Posterior cingulate gyrus (tissue), 11 donors: Measurements from ENCODE around the gene C4orf36.

Experiments used
- DNase-seq, 10 donors: peaks; one replicate each; pipeline versions ENCODE4 v3.0.0 to v3.0.0-alpha.2; 2020 to 2021; ENCODE audit warnings: mixed read lengths in 3 of 10
- intact Hi-C: fragments of 100-400 bp; cut with DNase I; formaldehyde crosslinking; loops from one replicate; pipeline ENCODE4 v1.15.1; 2023

The C4orf36 gene

DNA sequence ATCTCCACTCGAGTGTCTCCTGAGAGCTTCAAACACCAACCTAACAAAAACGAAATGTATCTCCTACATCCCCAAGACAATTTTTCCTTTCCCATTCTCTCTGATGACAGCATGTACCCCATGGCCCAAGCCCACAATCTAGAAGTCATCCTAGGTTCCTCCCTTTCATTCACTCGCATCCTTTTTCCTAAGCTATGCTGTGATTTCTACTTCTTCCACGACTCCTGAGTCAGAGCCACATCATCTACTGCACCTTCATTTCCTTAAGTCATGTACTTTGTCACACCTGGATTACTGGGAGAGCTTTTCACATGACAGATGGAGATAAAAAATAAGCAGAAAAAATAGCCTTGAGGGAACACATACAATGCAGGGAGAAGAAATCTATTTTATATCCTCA is 20.1 kb downstream of the C4orf36 start:
- intact Hi-C loops, result no loop called here
- DNase-seq, result no peak

DNA sequence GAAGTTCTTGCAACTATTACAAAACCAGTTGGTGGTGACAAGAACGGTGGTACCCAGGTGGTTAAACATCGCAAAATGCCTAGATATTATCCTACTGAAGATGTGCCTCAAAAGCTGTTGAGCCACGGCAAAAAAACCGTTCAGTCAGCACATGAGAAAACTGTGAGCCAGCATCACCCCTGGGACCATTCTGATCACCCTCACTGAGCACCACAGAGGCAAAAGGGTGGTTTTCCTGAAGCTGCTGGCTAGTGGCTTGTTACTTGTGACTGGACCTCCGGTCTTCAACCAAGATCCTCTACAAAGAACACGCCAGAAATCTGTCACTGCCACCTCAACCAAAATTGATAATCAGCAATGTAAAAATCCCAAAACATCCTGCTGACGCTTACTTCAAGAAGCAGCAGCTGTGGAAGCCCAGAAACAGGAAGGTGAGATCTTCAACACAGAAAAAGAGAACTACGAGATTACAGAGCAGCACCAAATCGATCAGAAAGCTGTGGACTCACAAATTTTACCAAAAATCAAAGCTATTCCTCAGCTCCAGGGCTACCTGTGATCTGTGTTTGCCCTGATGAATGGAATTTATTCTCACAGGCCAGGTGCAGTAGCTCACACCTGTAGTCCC is 21.7 kb downstream of the C4orf36 start:
- intact Hi-C loops, result no loop called here
- no peak for DNase-seq

DNA sequence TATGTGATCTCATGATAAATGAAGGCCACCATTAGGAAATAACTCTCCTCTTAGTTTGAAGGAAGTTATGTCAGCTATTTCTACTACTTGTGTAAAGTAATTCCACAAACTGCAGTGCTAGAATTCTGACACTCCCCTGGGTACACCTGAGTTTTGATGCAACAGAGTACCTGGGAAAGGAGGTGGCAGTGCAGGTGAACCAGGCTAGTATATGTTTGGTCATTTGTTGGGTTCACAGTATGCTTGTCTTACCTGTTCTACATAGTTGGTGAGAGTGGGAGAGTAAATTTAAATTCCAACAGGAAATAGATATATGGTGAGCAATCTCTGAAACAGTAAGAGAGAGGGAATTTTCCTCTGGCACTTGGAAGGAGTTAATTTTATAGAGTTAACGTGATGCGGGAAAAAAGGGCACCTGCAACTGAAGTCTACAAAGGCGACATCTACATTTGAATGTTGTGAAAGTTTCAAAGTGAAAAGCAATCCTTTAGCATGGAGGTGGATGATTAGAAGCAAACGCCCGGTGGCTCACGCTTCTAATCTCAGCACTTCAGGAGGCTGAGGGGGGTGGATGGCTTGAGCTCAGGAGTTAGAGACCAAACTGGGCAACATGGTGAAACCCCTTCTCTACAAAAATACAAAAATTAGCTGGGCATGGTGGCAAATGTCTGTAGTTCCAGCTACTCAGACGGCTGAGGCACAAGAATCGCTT is 34.7 kb downstream of the C4orf36 start:
- intact Hi-C loops, result no loop called here
- DNase-seq, result no peak

DNA sequence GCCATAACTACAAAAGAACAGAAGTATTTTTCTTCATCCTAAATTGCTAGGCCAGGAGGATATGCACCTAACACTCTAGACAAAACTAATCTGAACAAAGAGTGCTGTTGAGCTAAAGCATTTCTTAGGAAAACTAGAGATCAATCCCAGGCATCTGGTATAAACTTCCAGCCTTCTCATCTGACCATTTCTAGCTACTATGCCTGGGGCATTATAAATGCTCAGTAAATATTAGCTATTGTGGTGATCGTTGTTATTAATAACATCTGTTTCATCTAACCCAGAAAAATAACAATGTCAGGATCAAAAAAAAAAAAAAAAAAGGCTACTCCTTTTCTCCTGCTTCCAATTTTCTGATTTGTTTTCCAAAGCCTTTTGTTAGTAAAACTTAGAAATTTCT is 35.3 kb downstream of the C4orf36 start:
- intact Hi-C loops, result no loop called here
- no peak for DNase-seq

DNA sequence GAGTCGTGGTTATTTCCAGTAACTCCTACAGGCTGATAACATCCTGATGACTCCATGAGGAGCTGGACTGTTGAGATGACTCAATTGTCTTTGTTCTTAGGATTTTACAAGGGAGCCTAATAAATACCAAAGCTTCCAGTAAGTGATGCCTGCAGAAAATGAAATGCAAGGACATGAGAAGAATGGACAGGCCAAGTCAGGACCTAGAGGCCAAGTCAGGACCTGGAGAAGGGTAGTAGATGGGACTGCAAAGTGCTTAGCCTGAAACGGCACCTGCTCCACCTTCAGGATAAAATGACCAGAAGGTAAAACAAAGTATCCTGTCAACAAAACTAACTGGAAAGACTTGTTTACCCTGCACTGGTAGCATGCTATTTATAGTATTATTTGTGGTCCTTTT is 36.6 kb downstream of the C4orf36 start:
- intact Hi-C loops, result no loop called here
- DNase-seq, result no peak

DNA sequence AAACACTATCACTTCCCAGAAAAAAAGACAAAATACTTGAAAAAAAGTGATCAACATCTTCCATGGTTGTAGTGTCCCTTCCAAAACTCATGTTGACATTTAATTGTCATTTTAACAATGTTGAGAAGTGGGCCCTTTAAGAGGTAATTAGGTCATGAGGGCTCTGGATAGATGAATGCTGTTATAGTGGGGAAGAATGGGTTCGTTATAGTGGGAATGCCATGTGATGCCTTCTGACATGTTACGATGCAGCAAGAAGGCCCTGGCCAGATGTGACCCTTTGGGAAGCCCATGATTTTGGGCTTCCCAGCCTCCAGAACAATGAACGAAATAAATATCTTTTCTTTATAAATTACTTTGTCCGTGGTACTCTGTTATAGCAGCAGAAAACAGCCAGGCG is 39.0 kb downstream of the C4orf36 start:
- intact Hi-C loops, result no loop called here
- no peak for DNase-seq

DNA sequence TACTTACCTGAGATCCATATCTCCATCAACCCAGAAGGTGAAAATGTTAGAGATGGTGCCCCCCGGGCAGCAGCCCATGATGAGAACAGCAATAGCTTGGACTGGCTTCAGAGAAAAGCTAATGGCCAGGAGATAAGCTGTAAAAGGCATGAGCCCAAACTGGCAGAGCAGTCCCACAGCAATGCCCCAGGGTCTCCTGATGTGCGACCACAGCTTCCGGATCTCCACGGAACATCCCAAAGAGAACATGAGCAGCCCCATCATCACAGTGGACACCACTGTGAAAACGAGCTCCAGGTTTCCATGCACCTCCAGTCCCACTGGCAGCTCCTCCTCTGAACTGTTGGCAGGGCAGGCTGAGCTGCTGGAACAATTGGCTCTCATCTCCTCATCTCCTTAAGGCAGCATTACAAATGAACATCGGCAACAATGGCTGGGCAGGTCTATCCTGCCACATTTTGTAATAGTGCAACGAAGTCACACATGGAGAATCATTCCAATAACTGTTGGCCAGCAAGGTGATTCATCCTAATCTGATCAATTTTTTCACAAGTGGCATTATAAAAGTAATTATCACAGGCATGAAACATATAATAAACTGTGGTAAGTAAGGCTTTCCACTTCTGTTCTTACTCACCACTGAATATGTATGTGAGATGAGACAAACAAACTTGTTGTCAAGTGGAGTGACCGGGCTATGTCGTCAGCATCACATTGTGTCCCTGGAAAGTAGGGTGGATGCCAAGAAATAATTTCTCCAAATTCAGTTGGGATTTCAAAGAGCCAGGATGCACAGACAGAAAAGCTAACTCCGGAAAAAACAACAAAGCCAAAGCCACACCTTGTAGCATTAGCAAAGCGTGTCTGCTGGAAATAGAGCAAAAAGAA is 43.2 kb downstream of the C4orf36 start, which contains the start of gene SLC10A6:
Gene SLC10A6 (minus strand): TSS at position 653 of the 888 bp plus-strand sequence. CDS start 269 bp downstream, at position 384.
- intact Hi-C loops, result no loop called here
- DNase-seq, result peak in 1 of 10 donors; percentile 12

DNA sequence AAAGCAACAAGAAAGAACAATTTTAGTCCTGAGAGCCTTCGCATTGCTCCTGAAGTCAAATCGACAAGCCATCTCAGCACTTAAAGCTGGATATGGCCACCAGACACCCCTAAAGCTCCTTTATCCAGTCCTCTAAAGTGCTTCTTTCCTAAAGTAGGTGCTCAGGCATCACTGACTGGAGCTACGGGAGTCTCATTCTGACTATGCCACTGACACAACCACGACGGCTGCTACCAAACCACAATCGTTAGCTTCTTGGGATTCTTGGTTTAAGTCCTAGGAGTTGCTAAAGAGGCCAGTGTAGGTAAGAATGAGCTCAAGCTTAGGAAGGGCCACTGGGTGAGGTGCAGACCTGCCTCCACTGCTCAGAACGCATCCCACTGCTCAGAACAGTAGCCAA is 44.1 kb downstream of the C4orf36 start:
- no peak for DNase-seq
- intact Hi-C loops, result no loop called here

DNA sequence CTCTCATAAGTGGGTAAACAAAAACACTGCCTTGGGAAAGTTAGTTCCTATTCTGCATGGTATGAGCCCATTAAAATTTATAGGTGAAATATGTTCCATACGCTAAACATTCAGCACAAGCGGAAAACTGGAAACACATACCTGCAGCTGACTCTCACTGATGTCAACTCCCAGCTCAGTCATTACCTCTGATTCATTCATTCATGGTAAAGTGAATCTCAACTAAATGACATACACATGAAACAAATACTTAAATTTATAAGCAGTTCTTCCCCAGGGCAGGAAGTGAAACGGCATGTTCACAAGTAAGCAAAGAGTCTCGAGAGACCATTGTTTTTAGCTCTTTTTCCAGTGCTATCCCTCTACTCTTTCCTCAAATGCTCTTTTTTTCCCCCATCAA is 44.7 kb downstream of the C4orf36 start:
- no peak for DNase-seq
- intact Hi-C loops, result no loop called here

DNA sequence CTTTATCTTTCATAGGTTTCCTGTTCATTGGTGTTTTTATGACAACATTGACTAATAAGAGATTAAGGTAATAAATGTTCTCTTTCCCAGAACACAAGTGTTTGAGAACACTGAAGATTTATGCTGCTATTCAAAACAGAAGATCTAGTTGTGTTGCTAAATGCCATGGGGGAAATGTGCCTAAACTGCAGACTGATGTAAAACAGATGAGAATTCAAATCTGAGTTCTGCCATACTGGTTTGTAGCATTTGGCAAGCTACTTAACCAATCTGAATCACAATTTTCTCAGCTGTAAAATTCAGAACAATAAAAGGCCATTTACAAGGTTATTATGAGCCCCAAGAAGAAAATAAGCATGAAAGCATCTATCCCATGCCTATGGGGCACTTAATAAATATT is 45.3 kb downstream of the C4orf36 start:
- intact Hi-C loops, result no loop called here
- no peak for DNase-seq

DNA sequence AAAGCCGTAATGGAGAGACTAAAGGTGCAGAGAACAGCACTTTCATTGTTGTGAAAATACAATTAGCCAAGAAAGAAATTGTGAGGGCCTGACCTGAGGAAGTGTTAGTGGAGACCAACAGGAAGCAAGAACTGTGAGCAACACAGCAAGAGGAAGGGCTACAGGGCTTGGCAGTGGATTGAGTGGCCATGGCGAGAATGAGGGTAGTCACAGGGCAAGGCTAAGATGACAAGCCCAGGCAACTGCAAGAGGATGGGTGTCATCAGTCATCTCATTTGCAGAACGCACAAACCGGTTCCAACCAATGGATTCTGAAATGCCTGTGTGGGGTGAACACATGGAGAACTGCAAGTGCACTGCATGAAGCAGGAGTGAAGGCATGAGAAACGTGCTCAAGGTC is 46.6 kb downstream of the C4orf36 start:
- DNase-seq, result no peak
- intact Hi-C loops, result no loop called here

DNA sequence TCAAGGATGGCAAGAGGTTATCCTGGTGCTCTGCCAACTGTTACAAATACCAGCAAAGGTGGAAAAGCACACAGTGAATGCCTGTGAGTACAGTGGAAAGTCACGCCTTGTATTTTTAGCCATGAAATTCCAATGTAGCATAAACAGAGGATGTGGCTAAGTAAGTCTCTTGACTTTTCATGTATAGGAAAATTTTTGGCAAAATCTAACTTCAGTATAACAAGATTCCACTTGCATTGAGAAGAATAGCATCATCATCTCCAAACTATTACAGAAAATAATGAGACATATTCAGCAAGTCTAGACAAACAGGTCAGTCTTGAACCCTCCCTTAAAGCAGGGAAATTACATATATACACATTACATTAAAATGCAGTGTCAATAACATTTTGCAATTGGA is 50.9 kb downstream of the C4orf36 start:
- no peak for DNase-seq
- intact Hi-C loops, result no loop called here

DNA sequence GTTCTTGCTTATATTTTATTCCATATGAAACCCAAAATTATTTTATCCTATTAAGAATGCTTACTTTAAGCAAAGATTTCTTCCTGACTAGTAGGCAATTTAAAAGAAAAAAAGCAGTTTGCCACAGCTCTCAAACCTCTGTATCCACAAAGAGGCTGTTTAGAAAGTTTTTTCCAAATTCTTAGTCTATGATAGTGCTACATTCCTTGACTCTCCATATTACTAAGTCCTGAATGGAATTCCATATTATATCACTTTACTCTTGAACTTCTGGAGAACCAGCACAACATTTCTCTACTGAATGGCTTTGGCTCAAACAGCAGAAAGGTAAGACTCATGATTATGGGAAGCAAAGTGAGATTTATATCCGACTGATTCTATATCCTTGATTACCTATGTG is 51.4 kb downstream of the C4orf36 start:
- intact Hi-C loops, result no loop called here
- DNase-seq, result no peak

DNA sequence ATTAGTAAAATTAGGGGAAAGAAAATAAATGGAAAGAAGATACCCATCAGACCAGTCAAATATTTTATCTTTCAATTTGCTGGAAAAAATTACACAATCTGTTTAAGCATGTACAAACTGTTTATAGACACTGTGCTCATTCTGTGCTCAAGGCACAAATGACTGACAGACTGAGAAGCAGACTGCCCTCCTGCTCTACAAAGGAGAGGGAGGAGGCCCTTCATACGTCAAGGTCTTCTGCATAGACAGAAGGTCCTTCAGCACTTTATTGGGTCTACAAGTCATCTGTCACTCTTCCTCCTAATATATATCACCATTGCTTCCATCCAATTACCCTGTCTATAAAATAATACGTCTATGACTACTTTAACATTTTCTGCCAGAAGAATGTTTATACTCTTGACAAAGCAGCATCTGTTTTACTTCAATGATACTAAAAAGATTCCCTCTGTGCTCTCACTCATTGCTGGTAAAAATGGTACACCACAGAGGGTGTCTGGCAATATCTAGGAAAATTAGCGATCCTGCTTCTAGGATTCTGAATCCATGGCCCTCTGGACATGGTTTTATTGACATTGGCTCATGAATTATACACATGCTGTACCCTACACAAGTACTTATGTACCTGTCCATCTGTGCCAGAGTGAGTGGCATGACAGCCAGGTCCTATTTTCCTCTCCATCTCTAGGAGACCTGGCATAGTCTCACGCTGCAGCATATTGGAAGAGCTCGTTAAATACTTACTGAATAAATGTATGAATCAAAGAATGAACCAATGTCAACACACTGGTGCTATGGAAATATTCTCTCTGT is 54.3 kb downstream of the C4orf36 start:
- no peak for DNase-seq
- intact Hi-C loops, result no loop called here

DNA sequence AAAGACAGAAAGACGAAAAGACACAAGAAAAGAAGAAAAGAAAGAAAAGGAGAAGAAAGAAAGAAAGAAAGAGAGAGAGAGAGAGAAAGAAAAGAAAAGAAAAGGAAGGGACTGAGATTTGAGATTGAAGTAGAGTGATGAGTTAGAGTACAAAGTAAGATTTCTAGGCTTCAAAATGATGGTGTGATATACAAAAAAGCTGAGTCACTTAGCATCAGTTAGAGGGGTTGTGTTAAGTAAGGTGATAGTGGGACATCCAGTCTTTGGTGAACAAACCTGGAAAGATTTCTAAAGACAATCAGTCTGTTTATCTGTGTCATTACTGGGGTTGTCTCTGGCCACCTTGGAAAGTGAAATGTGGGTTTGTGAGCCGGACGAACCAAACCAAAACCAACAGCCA is 56.5 kb downstream of the C4orf36 start:
- DNase-seq, result no peak

DNA sequence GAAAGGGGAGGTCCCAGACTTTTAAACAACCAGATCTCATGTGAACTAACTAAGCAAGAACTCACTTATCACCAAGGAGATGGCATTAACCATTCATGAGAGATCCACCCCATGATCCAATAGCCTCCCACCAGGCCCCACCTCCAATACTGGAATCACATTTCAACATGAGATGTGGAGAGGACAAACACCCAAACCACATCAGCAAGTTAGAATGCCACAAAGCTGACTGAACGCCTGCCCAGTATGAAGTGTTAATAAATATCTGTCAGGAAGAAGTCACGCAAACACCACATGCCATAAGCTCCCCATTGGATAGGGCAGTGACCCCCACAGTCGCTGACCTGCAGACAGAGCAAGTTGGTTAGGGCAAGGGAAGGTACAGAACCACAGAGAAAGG is 57.3 kb downstream of the C4orf36 start:
- intact Hi-C loops, result no loop called here

More for the DNA sequence above, 56.5 kb downstream of the C4orf36 start:
- intact Hi-C loops, result no loop called here

DNA sequence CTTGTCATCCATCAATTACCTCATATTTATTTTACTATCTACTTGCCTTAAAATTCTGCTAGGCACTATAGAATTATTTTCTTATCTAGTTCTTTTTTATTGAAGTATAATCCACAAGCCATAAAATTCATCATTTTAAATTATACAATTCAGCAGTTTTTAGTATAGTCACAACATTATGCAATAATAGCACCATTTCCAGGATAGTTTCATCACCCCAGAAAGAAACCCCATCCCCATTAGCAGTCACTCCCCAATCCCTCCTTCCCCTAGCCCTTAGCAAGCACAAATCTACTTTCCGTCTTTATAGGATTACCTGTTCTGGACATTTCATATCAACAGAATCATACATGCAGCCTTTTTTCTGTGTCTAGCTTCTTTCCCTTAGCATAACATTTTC is 58.6 kb downstream of the C4orf36 start:
- intact Hi-C loops, result no loop called here
- DNase-seq, result no peak

More for the DNA sequence above, 57.3 kb downstream of the C4orf36 start:
- DNase-seq, result no peak

DNA sequence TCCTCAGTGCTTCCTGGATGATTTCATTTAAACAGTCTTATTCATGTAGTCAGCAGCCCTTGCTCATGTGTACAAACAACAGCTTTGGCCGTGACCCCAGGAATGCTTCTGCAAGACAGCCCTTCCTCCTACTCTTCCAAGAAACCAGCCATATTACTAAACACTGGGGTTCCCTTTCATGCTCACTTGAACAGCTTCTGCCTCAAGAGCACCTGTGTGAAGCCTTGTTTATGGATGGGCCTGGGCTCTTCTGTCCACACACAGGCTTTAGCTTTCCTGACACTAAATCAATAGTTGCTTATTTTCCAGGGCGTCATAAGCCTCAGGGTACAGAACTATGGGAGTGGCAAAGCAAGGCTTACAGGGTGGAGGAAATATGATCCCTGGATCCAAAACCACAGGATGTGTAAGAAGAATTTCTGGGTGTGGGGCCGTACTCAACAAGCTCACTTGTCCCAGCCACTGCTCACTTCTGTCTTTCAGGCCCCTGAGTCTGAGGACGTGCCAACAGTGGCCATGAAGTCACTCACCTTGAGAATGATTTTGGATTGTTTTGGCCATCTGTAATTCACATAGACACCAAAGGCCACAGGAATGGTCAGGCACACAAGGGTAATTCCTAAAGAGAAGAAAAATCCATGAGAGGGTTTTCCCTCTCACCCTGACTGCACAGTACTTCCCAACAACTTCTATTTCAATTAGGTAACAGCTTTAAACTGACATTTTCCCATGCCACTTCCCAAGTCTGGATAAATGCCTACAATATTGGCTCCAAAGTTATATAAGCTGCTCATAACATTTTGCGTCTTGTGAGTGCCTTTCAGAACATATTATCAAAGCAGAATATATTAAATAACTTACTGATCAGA is 60.7 kb downstream of the C4orf36 start:
- intact Hi-C loops, result no loop called here
- no peak for DNase-seq
